Neutrophil (primary cell): Measurements from ENCODE around the gene CCDC47.
A peak's percentile ranks its signal among the peaks of the same experiment; 100 is the strongest.

Source experiments
- H3K27ac ChIP-seq: fragments of 200-600 bp; sonication (generic); 2 replicates; pipeline ENCODE4 v1.5.1; 2016; ENCODE audit warnings: mild to moderate bottlenecking, moderate library complexity
- H3K27me3 ChIP-seq: fragments of 200-600 bp; sonication (generic); 2 replicates; pipeline ENCODE4 v1.6.0; 2016; ENCODE audit warnings: mild to moderate bottlenecking
- H3K36me3 ChIP-seq: fragments of 200-600 bp; sonication (generic); 2 replicates; pipeline ENCODE4 v1.5.1; 2017
- H3K4me1 ChIP-seq, 2 experiments: fragments of 200-600 bp in 1 of 2; sonication (generic) in 1 of 2; 1 replicate in 1 of 2; 2 replicates in 1 of 2; pipeline versions ENCODE4 v1.5.1 to v1.6.1; 2013 to 2016; ENCODE audit warnings: low read depth in 1 of 2, low read length in 1 of 2, mild to moderate bottlenecking in 1 of 2, moderate library complexity in 1 of 2; ENCODE audit not compliant: control insufficient read depth in 1 of 2, insufficient read depth in 1 of 2
- H3K4me3 ChIP-seq, 2 experiments: fragments of 200-600 bp in 1 of 2; sonication (generic) in 1 of 2; 1 replicate in 1 of 2; 2 replicates in 1 of 2; pipeline ENCODE4 v1.5.1; 2013 to 2016; ENCODE audit warnings: low read depth in 1 of 2, low read length in 1 of 2, mild to moderate bottlenecking in 1 of 2, moderate library complexity in 1 of 2
- H3K9me3 ChIP-seq: fragments of 200-600 bp; sonication (generic); 2 replicates; pipeline ENCODE4 v1.5.1; 2016
- TF ChIP-seq, protein P1 (sequence below): fragments of 200-600 bp; sonication (generic); IDR thresholded peaks from 2 replicates; pipeline ENCODE4 v1.5.1; 2016; ENCODE audit warnings: antibody characterized with exemption

The CCDC47 gene

GRCh38 chr17:63780928-63781327 lies 7.5 kb upstream of the CCDC47 start:
- H3K36me3 ChIP-seq = peaks cover 9% of the 10 kb centered on the region
- TF ChIP-seq, protein P1, sequence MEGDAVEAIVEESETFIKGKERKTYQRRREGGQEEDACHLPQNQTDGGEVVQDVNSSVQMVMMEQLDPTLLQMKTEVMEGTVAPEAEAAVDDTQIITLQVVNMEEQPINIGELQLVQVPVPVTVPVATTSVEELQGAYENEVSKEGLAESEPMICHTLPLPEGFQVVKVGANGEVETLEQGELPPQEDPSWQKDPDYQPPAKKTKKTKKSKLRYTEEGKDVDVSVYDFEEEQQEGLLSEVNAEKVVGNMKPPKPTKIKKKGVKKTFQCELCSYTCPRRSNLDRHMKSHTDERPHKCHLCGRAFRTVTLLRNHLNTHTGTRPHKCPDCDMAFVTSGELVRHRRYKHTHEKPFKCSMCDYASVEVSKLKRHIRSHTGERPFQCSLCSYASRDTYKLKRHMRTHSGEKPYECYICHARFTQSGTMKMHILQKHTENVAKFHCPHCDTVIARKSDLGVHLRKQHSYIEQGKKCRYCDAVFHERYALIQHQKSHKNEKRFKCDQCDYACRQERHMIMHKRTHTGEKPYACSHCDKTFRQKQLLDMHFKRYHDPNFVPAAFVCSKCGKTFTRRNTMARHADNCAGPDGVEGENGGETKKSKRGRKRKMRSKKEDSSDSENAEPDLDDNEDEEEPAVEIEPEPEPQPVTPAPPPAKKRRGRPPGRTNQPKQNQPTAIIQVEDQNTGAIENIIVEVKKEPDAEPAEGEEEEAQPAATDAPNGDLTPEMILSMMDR = no peak
- peaks cover 3% of the 10 kb centered on the region in 2 experiments for H3K4me1 ChIP-seq
- no peaks in the 10 kb centered on the region for H3K9me3 ChIP-seq
- no peak overlapping the region for H3K27ac ChIP-seq
- no peaks in the 10 kb centered on the region for H3K27me3 ChIP-seq
- no peak overlapping the region for H3K4me3 ChIP-seq

DNA sequence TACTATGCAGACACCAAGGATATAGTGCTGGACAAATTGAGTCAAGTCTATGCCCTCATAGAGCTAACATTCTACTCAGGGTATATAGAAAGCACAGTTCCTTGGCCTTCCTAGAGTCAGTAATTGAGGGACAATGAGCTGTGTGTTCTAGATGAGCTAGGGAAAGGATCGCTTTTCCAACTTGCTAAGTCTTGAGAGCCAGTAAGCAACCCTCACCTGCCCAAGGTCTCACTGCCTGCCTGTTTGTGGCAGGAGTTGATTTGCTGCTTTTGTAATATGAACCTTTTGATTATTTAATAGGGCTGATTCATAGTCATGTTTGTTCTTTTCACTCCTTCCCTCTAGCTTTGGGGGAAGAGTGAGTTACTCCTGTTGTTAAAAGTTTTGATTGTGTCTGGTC lies 7.1 kb upstream of the CCDC47 start:
- Histone ChIP-seq H3K27ac (no peak overlapping the region), H3K27me3 (no peaks in the 10 kb centered on the region), H3K36me3 (peaks cover 9% of the 10 kb centered on the region), H3K4me1 (peaks cover 7 to 8% of the 10 kb centered on the region in 2 experiments), H3K9me3 (no peaks in the 10 kb centered on the region), H3K4me3 (no peak overlapping the region)
- TF ChIP-seq, protein P1 = no peak

DNA sequence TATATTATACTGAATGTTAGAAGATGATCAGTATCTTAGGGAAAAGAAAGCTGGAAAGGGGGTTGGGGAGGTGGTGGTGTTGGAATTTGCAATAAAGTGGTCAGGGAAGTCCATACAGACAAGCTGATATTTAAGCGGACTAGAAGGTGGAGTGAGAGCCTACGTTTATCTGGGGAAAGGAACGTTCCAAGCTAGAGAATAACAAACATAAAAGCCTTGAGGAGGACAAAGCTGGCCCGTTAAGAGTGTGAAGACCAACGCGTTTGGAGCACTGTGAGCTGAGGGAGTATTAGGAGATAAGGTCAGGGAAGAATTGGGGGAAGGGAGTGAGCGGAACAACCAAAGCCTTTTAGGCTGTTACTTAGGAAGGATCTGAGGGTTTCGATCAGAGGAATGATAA lies 2.0 kb upstream of the CCDC47 start:
- peaks cover 45 to 47% of the 10 kb centered on the region in 2 experiments for H3K4me1 ChIP-seq
- TF ChIP-seq, protein P1 = no peak

GRCh38 chr17:63774969-63775265 lies 1.5 kb upstream of the CCDC47 start:
- Histone ChIP-seq H3K4me1 (peaks cover 47 to 49% of the 10 kb centered on the region in 2 experiments), H3K27ac (peak overlapping the region; percentile 95), H3K9me3 (no peaks in the 10 kb centered on the region), H3K36me3 (no peaks in the 10 kb centered on the region), H3K27me3 (no peaks in the 10 kb centered on the region), H3K4me3 (peak overlapping the region; percentile 85 to 92)
- TF ChIP-seq, protein P1 = no peak

More for the DNA sequence above, 2.0 kb upstream of the CCDC47 start:
- H3K27ac ChIP-seq = peak overlapping the region; percentile 95
- peak overlapping the region; percentile 85 to 92 for H3K4me3 ChIP-seq
- H3K27me3 ChIP-seq = no peaks in the 10 kb centered on the region
- no peaks in the 10 kb centered on the region for H3K9me3 ChIP-seq
- no peaks in the 10 kb centered on the region for H3K36me3 ChIP-seq

GRCh38 chr17:63774141-63774968 lies 958 bp upstream of the CCDC47 start, which contains the start of gene DDX42:
DDX42 (plus strand) TSS chr17:63774170; CDS start chr17:63787050, 12,880 bp downstream.
- H3K4me3 ChIP-seq = peak within 1 kb of the TSS; percentile 85 to 92
- no peaks in the 10 kb centered on the region for H3K36me3 ChIP-seq
- TF ChIP-seq, protein P1 = no peak
- H3K9me3 ChIP-seq = no peaks in the 10 kb centered on the region
- peaks cover 47 to 49% of the 10 kb centered on the region in 2 experiments for H3K4me1 ChIP-seq
- H3K27ac ChIP-seq = peak within 1 kb of the TSS; percentile 95
- no peaks in the 10 kb centered on the region for H3K27me3 ChIP-seq
